ENCODE results near the gene CALN1.

The CALN1 gene

GRCh38 chr7:72098807-72099580, 313.1 kb downstream of the CALN1 start:
- H3K27ac ChIP-seq: no peak overlapping the region
- TF ChIP-seq ZFX (IDR thresholded peaks at IDR 0.05; ENCODE audit: borderline replicate concordance) (no peak), CTCF (IDR thresholded peaks at IDR 0.05) (no peak)

GRCh38 chr7:72097226-72097625, 314.9 kb downstream of the CALN1 start:
- TF ChIP-seq CTCF (IDR thresholded peaks at IDR 0.05): no peak
- TF ChIP-seq ZFX (IDR thresholded peaks at IDR 0.05; ENCODE audit: borderline replicate concordance): no peak
- H3K27ac ChIP-seq: no peak overlapping the region

- TF ChIP-seq CTCF (IDR thresholded peaks at IDR 0.05) (no peak), ZFX (IDR thresholded peaks at IDR 0.05; ENCODE audit: borderline replicate concordance) (no peak)
- H3K27ac ChIP-seq: no peak overlapping the region
These were observed 319.4 kb downstream of the CALN1 start for GRCh38 chr7:72092769-72093168.

- no peak for TF ChIP-seq CTCF (IDR thresholded peaks at IDR 0.05)
- H3K27ac ChIP-seq: no peak overlapping the region
These were observed 324.2 kb downstream of the CALN1 start for GRCh38 chr7:72087926-72088325.

- TF ChIP-seq CTCF (IDR thresholded peaks at IDR 0.05) (no peak), ZFX (IDR thresholded peaks at IDR 0.05; ENCODE audit: borderline replicate concordance) (no peak)
- H3K27ac ChIP-seq: no peak overlapping the region
These were observed 331.1 kb downstream of the CALN1 start for GRCh38 chr7:72080865-72081510.

GRCh38 chr7:72080341-72080766, 331.8 kb downstream of the CALN1 start:
- H3K27ac ChIP-seq: no peak overlapping the region
- TF ChIP-seq CTCF (IDR thresholded peaks at IDR 0.05) (no peak), ZFX (IDR thresholded peaks at IDR 0.05; ENCODE audit: borderline replicate concordance) (no peak)

- H3K27ac ChIP-seq: no peak overlapping the region
- TF ChIP-seq CTCF (IDR thresholded peaks at IDR 0.05) (no peak), ZFX (IDR thresholded peaks at IDR 0.05; ENCODE audit: borderline replicate concordance) (no peak)
These were observed 333.3 kb downstream of the CALN1 start for GRCh38 chr7:72078856-72079255.

Measured in 22Rv1 (cell line).